ENCODE measurements around the gene DUS1L.

Gene DUS1L

GRCh38 chr17:82023447-82024241 lies 42.0 kb downstream of the DUS1L start:
- no peak for DNase-seq (ENCODE audit: low read depth in 2 of 2)

- peak; percentile 100 for DNase-seq (ENCODE audit: low read depth in 2 of 2)
Measured at GRCh38 chr17:82022981-82023446, 42.6 kb downstream of the DUS1L start, which contains the start of gene LRRC45. TSS of gene LRRC45 (plus strand) at chr17:82023305. CDS start at chr17:82023644, 339 bp downstream.

GRCh38 chr17:82022310-82022980 lies 43.2 kb downstream of the DUS1L start, which contains the start of gene CENPX:
TSS of gene CENPX (minus strand) at chr17:82022878. CDS start at chr17:82022861, 17 bp downstream.
- no peak for DNase-seq (ENCODE audit: low read depth in 2 of 2)

GRCh38 chr17:82021900-82022309 lies 43.7 kb downstream of the DUS1L start:
- DNase-seq (ENCODE audit: low read depth in 2 of 2) = no peak

GRCh38 chr17:82021107-82021899 lies 44.3 kb downstream of the DUS1L start:
- DNase-seq (ENCODE audit: low read depth in 2 of 2) = peak in 1 of 2 donors; percentile 57

GRCh38 chr17:82020572-82021106 lies 45.0 kb downstream of the DUS1L start:
- DNase-seq (ENCODE audit: low read depth in 2 of 2) = no peak

GRCh38 chr17:82019690-82020571 lies 45.7 kb downstream of the DUS1L start:
- peak; percentile 70 to 74 for DNase-seq (ENCODE audit: low read depth in 2 of 2)

GRCh38 chr17:82018989-82019689 lies 46.5 kb downstream of the DUS1L start:
- DNase-seq (ENCODE audit: low read depth in 2 of 2) = no peak

GRCh38 chr17:82018152-82018988 lies 47.2 kb downstream of the DUS1L start:
- DNase-seq (ENCODE audit: low read depth in 2 of 2) = no peak

- DNase-seq (ENCODE audit: low read depth in 2 of 2) = no peak
Measured at GRCh38 chr17:82017612-82018151, 47.9 kb downstream of the DUS1L start.

GRCh38 chr17:82016875-82017459 lies 48.6 kb downstream of the DUS1L start:
- DNase-seq (ENCODE audit: low read depth in 2 of 2) = no peak

- DNase-seq (ENCODE audit: low read depth in 2 of 2) = no peak
Measured at GRCh38 chr17:82016061-82016874, 49.3 kb downstream of the DUS1L start.

GRCh38 chr17:82015311-82015971 lies 50.2 kb downstream of the DUS1L start:
- DNase-seq (ENCODE audit: low read depth in 2 of 2) = no peak

- DNase-seq (ENCODE audit: low read depth in 2 of 2) = no peak
Measured at GRCh38 chr17:82014971-82015310, 50.7 kb downstream of the DUS1L start.

- no peak for DNase-seq (ENCODE audit: low read depth in 2 of 2)
Measured at GRCh38 chr17:82014432-82014831, 51.2 kb downstream of the DUS1L start.

- no peak for DNase-seq (ENCODE audit: low read depth in 2 of 2)
Measured at GRCh38 chr17:82013772-82014321, 51.8 kb downstream of the DUS1L start.

- no peak for DNase-seq (ENCODE audit: low read depth in 2 of 2)
Measured at GRCh38 chr17:82013341-82013740, 52.3 kb downstream of the DUS1L start.

Data from stimulated activated CD4-positive, alpha-beta T cell treated with anti-CD3 and anti-CD28 coated beads, Interleukin-4, amount 100 ng/mL, for 48 hours (primary cell).